HG02870 (cell line): Measurements from ENCODE around the gene ATG5.

Source experiments
- ATAC-seq: cut with Tn5 transposase; IDR thresholded peaks from one replicate; pipeline ENCODE4 v1.9.1; 2021; ENCODE audit warnings: mild to moderate bottlenecking, moderate library complexity; ENCODE audit not compliant: unreplicated experiment

The ATG5 gene

GRCh38 chr6:106184629-106185028, 140.9 kb downstream of the ATG5 start:
- no peak for ATAC-seq

- no peak for ATAC-seq
These were observed 142.1 kb downstream of the ATG5 start for GRCh38 chr6:106183430-106183829.

GRCh38 chr6:106182455-106182854, 143.1 kb downstream of the ATG5 start:
- peak; percentile 91 for ATAC-seq

- peak; percentile 43 for ATAC-seq
These were observed 143.7 kb downstream of the ATG5 start for GRCh38 chr6:106181664-106182418.

GRCh38 chr6:106180208-106180607, 145.4 kb downstream of the ATG5 start:
- no peak for ATAC-seq

DNA sequence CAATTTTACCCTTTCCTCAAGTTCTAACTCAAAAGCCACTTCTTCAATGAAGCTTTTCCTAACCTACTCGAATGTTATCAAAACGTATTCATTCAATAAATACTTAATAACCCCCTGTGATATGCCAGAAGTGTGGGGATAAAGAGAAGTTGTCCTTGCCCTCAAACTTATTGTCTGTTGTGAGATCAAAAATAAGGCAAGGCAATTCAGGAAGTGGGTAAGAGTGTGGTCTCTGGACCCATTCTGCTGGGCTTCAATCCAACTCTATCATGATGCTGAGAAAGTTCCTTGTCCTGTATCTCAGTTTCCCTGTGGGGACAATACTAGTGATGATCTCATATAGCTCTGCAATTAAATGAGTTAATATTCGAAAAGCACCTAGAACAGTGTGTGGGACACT, 146.7 kb downstream of the ATG5 start:
- no peak for ATAC-seq

- no peak for ATAC-seq
These were observed 147.8 kb downstream of the ATG5 start for GRCh38 chr6:106177786-106178185.

GRCh38 chr6:106173124-106173879, 152.3 kb downstream of the ATG5 start:
- no peak for ATAC-seq

GRCh38 chr6:106170030-106170791, 155.3 kb downstream of the ATG5 start:
- ATAC-seq = no peak

DNA sequence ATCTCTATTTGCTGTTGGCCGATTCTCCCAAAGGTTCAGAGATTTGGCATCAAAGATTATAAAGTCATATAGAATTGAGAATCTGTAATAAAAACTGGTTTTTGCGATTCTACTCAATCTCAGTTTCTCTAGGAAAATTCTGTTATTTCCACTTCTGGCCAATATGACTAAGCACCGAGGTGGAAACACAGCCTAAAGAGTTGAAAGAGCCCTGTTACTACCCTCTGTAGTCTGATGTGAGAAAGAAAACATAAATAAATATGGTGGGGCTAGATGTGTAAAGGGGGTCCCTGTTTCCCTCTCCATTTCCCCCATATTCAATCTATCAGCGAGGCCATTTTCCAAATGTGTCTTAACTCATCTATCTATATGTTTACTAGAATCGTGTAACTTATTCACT, 156.0 kb downstream of the ATG5 start:
- ATAC-seq = no peak

DNA sequence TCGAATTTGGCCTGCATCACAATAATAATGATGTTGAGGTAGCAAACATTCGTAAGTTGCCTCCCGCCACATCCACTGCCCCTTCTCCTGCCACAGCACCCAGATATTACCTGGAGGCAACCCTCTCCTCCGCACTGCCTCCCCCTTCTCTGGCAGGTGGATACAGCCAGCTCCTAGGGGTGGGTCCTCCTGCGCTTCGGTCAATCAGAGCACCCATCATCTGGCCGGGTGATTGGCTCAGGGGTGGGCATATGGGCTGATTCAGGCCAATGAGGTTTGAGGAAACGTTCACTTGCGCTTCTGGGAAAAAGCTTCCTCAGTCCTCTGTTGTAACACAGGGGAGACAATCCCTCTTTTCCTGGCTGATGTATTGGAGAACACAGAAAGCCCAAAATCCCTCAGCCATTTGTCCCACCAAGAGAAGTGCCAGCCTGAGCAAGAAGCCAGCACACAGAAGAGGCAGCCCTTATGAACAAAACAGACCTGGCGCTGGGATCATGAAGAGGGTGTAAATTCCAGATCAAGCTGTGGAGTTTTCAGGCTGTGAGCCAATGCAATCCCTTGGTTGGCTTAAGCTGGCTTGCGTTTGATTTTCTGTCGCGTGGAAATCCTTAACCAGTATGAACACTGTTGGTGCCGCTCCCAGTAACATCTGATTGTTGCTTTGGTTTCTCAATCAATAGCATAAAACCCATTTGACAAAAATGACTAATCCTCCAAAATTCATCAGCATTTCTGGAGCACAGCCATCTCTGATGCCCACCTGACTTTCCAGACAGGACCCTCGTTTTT, 157.3 kb downstream of the ATG5 start:
- no peak for ATAC-seq

- ATAC-seq = peak; percentile 45
These were observed 158.3 kb downstream of the ATG5 start for GRCh38 chr6:106167096-106167814.

GRCh38 chr6:106165885-106166485, 159.6 kb downstream of the ATG5 start:
- no peak for ATAC-seq

GRCh38 chr6:106163966-106164877, 161.3 kb downstream of the ATG5 start:
- peak; percentile 57 for ATAC-seq

DNA sequence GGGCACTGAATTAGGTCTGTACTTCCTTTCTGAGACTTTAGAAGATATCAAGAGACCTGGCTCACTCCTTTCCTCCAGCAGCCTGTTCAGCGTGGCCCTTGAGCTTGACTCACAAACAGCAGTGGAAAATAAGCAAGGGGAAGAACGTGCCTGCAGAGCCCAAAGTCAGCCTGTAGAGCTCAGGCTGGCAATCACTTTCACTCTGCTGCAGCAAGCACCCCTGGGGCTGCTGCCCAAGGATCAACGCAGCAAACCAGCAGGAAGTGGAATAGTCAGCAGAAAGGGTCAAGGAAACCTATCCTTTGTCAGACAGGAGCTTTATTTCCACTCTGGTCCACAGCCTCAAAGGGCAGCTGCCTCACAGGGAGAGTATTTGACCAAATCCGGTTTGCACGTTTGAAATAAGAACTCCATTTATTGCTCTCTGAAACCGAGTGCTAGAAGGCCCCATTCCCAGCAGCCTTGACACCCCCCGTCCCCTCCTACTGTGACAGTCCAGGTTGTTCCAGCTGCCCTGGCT, 162.1 kb downstream of the ATG5 start:
- ATAC-seq = no peak

DNA sequence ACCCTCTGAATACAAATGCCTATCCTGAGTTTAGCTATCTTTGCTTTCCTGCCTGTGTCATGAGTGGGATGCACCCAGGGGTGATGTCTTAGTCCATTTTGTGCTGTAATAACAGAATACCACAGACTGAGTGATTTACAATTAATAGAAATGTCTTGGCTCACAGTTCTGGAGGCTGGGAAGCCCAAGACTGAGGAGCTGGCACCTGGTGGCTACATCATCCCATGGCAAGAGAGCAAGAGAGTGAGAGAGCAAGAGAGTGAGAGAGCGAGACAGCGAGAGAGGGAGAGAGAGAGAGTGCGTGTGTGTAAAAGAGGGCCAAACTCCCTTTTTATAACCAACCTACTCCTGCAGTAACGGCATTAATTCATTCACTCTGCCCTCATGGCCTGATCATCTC, 162.6 kb downstream of the ATG5 start:
- ATAC-seq = no peak

- no peak for ATAC-seq
These were observed 163.7 kb downstream of the ATG5 start for GRCh38 chr6:106161893-106162292.

- ATAC-seq = no peak
These were observed 164.2 kb downstream of the ATG5 start for GRCh38 chr6:106161311-106161874.
